ENCODE results near the gene PRPSAP2. TPM values are rescaled to one million over a fixed set of nuclear protein-coding genes. Genes with fewer than 3 reads are reported as not detected.
"Not testable (repeated sequence)": the region's sequence is repeated elsewhere in the genome, so short reads cannot be mapped to it uniquely, and the experiment has no call there.

Gene PRPSAP2
- polyA plus RNA-seq, 3 donors, result 12.2 to 14.1 (median 13.3) TPM

- H3K27ac ChIP-seq (ENCODE audit: low read depth, low read length), result no peak overlapping the region
- 96 to 98% (median 98%) methylated on average over 6 of the region's 6 CpGs for WGBS, 3 donors
Measured at GRCh38 chr17:18955009-18955408, 97.1 kb downstream of the PRPSAP2 start.

- 92 to 94% (median 93%) methylated on average over 6 of the region's 6 CpGs for WGBS, 3 donors
- not testable (repeated sequence) for H3K27ac ChIP-seq (ENCODE audit: low read depth, low read length)
Measured at GRCh38 chr17:18956021-18956420, 98.1 kb downstream of the PRPSAP2 start.

- no peak overlapping the region for H3K27ac ChIP-seq (ENCODE audit: low read depth, low read length)
- 89 to 95% (median 94%) methylated on average over 3 of the region's 3 CpGs for WGBS, 3 donors
Measured at GRCh38 chr17:18956581-18956980, 98.7 kb downstream of the PRPSAP2 start.

DNA sequence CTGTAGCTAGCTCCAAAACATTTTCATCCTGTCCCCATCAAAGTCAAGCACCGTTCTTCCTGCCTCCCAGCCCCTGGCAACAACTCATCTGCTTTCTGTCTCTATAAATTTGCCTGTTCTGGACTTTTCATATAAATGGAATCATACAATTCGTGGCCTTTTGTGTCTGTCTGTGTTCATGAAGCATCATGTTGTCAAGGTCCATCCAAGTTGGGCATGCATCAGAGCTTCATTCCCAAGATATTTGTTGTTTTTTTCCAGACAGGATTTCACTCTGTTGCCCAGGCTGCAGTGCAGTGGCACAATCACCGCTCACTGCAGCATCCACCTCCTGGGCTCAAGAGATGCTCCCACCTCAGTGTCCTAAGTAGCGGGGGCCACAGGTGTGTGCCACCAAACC lies 99.9 kb downstream of the PRPSAP2 start:
- H3K27ac ChIP-seq (ENCODE audit: low read depth, low read length), result no peak overlapping the region
- WGBS, 3 donors, result 86 to 88% (median 86%) methylated on average over 4 of the region's 4 CpGs

DNA sequence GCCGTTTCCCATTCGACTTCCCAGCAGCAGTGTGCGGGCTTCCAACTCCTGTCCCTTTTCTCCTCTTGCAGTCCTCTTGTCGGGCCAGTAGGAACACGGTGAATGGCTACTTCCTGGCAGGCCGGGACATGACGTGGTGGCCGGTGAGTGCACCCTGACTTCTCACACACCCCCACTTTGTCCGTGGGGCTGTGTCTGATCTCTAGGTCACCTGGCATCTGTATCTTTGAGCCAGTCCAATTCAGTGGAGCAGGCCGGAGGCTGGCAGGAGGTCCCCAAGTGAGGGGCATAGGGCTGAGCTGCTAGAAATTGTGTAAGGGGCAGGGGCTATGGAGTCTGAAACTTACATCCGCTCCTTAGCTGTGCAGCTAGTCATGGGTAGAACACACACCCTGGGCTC lies 100.7 kb downstream of the PRPSAP2 start:
- WGBS, 3 donors, result 85 to 86% (median 86%) methylated on average over 11 of the region's 11 CpGs

GRCh38 chr17:18959071-18959844 lies 101.3 kb downstream of the PRPSAP2 start:
- WGBS, 3 donors, result 72 to 82% (median 80%) methylated on average over 22 of the region's 22 CpGs
- no peak overlapping the region for H3K27ac ChIP-seq (ENCODE audit: low read depth, low read length)

More for the DNA sequence above, 100.7 kb downstream of the PRPSAP2 start:
- H3K27ac ChIP-seq (ENCODE audit: low read depth, low read length), result no peak overlapping the region

DNA sequence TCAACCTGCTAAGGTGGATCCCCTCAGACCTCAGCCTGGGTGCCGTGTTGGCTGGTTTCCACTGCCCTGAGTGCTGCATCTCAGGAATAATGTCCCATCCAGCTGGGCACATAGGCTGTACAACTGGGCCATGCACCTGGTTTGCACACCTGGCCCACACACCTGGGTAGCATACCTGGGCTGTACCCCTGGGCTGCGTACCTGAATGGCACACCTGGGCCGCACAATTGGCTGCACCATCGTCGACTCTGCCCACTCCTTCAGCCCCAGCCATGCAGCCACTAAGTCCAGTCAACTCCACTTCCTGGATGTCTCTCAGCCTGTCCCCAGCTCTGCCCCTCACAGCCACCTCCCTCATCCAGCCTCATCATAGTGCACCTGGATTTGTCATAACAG lies 101.9 kb downstream of the PRPSAP2 start:
- H3K27ac ChIP-seq (ENCODE audit: low read depth, low read length), result no peak overlapping the region
- WGBS, 3 donors, result 94 to 97% (median 96%) methylated on average over 5 of the region's 5 CpGs

- no peak overlapping the region for H3K27ac ChIP-seq (ENCODE audit: low read depth, low read length)
- WGBS, 3 donors, result 84 to 92% (median 91%) methylated on average over 15 of the region's 15 CpGs
Measured at GRCh38 chr17:18960241-18960665, 102.3 kb downstream of the PRPSAP2 start.

- H3K27ac ChIP-seq (ENCODE audit: low read depth, low read length), result no peak overlapping the region
- 30 to 39% (median 38%) methylated on average over 17 of the region's 17 CpGs for WGBS, 3 donors
Measured at GRCh38 chr17:18960803-18961511, 103.0 kb downstream of the PRPSAP2 start.

- H3K27ac ChIP-seq (ENCODE audit: low read depth, low read length), result no peak overlapping the region
- WGBS, 3 donors, result 73 to 74% (median 73%) methylated on average over 13 to 16 of the region's 16 CpGs
Measured at GRCh38 chr17:18961634-18962493, 103.9 kb downstream of the PRPSAP2 start.

DNA sequence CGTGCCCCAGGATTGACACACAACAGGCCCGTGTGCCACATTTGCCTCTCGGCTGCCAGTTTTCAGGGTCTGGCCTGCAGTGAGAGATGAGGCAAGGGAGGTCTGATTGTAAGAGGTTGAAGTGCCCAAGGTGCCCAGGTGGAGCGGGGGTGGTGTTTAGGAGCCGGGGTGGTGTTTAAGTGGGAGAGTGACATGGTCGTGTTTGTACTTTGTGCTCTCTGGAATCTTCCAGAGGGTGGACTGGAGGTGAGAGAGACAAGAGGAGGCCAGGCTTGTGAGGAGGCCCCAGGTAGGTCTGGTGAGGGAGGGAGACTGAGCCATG lies 104.5 kb downstream of the PRPSAP2 start:
- WGBS, 3 donors, result 80 to 81% (median 81%) methylated on average over 6 of the region's 6 CpGs
- H3K27ac ChIP-seq (ENCODE audit: low read depth, low read length), result no peak overlapping the region

GRCh38 chr17:18963126-18964017 lies 105.4 kb downstream of the PRPSAP2 start:
- no peak overlapping the region for H3K27ac ChIP-seq (ENCODE audit: low read depth, low read length)
- WGBS, 3 donors, result 84 to 88% (median 85%) methylated on average over 23 of the region's 23 CpGs

- no peak overlapping the region for H3K27ac ChIP-seq (ENCODE audit: low read depth, low read length)
- 87 to 90% (median 88%) methylated on average over 9 of the region's 9 CpGs for WGBS, 3 donors
Measured at GRCh38 chr17:18964018-18964351, 106.1 kb downstream of the PRPSAP2 start.

GRCh38 chr17:18964550-18964949 lies 106.6 kb downstream of the PRPSAP2 start:
- H3K27ac ChIP-seq (ENCODE audit: low read depth, low read length), result no peak overlapping the region
- WGBS, 3 donors, result 90 to 96% (median 93%) methylated on average over 9 of the region's 9 CpGs

DNA sequence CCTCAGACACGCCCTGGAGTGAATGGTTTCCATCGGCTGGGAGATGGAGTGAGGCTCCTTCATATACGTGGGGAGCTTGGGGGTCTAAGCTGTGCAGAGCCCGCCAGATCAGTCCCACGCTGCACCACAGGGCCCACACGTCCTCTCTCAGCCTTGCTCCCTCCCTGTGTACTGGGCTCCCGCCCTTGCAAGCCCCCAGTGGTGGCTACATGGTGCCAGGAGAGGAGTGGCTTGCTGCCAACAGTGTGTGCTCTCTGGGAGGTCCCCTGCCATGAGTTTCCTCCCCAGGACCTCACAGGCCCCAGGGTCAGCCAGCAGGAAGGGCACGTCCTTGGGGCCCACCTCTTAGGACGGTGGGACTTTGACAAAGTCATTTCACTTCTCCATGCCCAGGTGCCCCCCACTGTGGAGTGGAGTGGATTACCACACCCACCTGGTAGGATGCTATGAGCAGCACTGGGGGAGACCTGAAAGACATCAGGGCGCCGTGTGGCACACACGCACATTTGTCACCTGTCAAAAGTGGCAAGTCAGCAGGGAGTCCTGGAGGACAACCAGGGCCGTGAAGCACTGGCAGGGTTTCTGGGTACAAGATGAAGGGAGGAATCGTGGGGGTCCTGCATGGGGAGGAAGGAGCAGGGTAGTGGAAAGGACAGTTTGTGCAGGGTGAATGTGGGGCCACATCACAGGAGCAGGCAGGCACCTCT lies 107.8 kb downstream of the PRPSAP2 start:
- H3K27ac ChIP-seq (ENCODE audit: low read depth, low read length), result no peak overlapping the region
- WGBS, 3 donors, result 75 to 77% (median 76%) methylated on average over 14 of the region's 14 CpGs

GRCh38 chr17:18966831-18967624 lies 109.1 kb downstream of the PRPSAP2 start:
- no peak overlapping the region for H3K27ac ChIP-seq (ENCODE audit: low read depth, low read length)
- WGBS, 3 donors, result 58 to 65% (median 62%) methylated on average over 19 of the region's 19 CpGs

DNA sequence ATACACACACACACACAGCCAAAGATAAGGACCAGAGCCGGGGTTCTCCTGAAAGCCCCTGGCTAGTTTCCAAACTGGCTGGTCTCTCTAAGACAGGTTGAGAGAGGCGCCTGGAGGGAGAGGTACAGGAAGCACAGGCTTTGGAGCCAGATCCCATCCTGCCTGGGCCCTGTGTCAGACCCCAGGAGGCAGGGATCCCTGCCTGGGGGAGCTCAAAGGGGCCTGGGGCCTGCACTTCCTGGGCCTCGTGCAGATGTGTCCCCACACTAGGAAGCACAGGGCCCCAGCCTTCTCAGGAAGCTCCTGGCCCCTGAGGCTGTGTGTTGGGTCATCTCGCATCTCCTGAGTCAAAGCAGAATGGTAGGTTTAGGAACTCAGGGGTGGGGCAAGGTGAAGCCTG lies 110.0 kb downstream of the PRPSAP2 start:
- no peak overlapping the region for H3K27ac ChIP-seq (ENCODE audit: low read depth, low read length)
- 45 to 53% (median 46%) methylated on average over 4 of the region's 4 CpGs for WGBS, 3 donors
